ENCODE measurements around the gene SIGLEC1.
A peak's percentile ranks its signal among the peaks of the same experiment; 100 is the strongest.

The SIGLEC1 gene

DNA sequence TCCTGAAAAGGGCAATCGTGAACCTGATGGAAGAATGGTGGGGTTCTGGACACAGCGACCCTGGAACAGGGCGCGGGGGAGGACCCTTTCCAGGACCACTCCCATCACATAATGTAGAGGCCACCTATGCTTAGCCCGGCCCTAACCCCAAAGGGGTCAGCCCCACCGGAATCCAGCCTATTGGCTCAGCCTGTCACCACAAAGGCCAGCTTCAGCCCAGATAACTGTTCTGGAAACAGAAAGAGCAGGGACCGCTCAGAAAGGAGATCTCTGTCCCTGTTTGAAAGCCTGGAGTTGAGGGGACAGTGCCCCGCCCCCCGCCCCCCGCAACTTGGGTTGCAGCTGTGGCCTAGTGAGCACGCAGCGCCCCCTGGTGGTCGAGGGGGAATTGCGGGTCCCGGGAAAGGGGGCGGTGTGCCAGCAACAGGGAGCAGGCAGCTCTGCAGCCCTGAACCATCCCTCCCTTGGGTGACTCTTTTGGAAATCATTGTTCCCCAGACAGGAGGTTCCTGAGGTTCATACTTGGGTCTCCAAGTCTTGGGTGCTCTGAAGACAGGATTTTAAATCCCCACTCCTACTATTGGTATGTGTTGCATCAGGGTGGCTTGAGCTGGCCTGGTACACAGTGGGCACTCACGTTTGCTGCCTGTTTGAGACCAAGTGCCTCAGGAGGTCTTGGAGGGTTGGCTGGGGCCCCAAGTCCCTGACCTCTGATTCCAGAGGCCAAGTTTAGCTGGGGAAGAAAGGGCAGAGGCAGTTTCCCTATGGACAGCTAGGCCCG is 1.5 kb downstream of the SIGLEC1 start:
- WGBS (ENCODE audit: extremely low coverage, insufficient coverage, low lambda C conversion rate): no CpG with 5 or more reads among the region's 18 CpGs
- Histone ChIP-seq H3K56ac (ENCODE audit: low read length) (no peak overlapping the region), H3K27me3 (ENCODE audit: insufficient read depth, low read length, poor library complexity) (no peaks in the 10 kb centered on the region), H3K36me3 (ENCODE audit: control insufficient read depth, insufficient read depth, low read length) (no peaks in the 10 kb centered on the region), H3K4me1 (ENCODE audit: control insufficient read depth, low read depth, low read length) (no peaks in the 10 kb centered on the region), H3K79me2 (ENCODE audit: control insufficient read depth, insufficient read depth, low read length) (no peaks in the 10 kb centered on the region), H4K8ac (ENCODE audit: low read depth, low read length) (no peak overlapping the region), H2BK15ac (replicated peaks; ENCODE audit: low read depth) (no peak overlapping the region), H2AK5ac (ENCODE audit: low read length) (no peak overlapping the region), H3K9ac (ENCODE audit: low read length) (no peak overlapping the region), H2BK120ac (ENCODE audit: low read depth, low read length) (no peak overlapping the region), H3K4me2 (ENCODE audit: low read length) (no peak overlapping the region), H3K23ac (ENCODE audit: low read length) (no peak overlapping the region), H3K4me3 (ENCODE audit: low read length) (no peak overlapping the region), H3K79me1 (ENCODE audit: low read length) (no peaks in the 10 kb centered on the region), H2BK5ac (ENCODE audit: low read length) (no peak overlapping the region), H4K5ac (ENCODE audit: low read length) (no peak overlapping the region), H3K18ac (ENCODE audit: low read length) (no peak overlapping the region), H3K27ac (ENCODE audit: low read depth, low read length) (no peak overlapping the region), H3K4ac (ENCODE audit: low read depth, low read length) (no peak overlapping the region)
- DNase-seq: peak; percentile 47

DNA sequence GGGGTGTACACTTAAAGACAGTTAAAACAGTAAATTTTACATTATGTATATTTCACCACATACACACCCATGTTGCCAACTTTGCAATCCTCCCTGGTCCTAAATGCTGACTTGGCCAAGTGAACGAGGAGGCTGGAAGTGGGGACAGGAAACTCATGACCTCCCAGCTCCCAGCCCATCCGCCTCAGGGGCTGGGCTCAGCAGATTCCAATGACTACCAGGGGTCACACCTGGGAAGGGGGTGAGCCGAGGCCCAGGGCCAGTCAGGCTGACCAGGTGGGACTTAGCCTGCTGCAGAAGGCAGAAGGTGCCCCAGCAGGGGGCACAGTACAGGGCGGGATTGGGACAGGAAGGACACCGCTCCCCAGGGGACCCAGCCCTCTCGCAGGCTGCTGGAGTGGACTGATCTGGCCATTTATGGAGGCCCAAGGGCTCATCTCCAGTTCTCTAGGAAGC is 2.4 kb downstream of the SIGLEC1 start:
- no peak overlapping the region for H4K8ac ChIP-seq (ENCODE audit: low read depth, low read length)
- WGBS (ENCODE audit: extremely low coverage, insufficient coverage, low lambda C conversion rate): no CpG with 5 or more reads among the region's 6 CpGs
- H3K4ac ChIP-seq (ENCODE audit: low read depth, low read length): no peak overlapping the region
- H3K4me1 ChIP-seq (ENCODE audit: control insufficient read depth, low read depth, low read length): no peaks in the 10 kb centered on the region
- no peak overlapping the region for H3K56ac ChIP-seq (ENCODE audit: low read length)
- H2AK5ac ChIP-seq (ENCODE audit: low read length): no peak overlapping the region
- no peaks in the 10 kb centered on the region for H3K79me2 ChIP-seq (ENCODE audit: control insufficient read depth, insufficient read depth, low read length)
- no peak overlapping the region for H3K27ac ChIP-seq (ENCODE audit: low read depth, low read length)
- H3K27me3 ChIP-seq (ENCODE audit: insufficient read depth, low read length, poor library complexity): no peaks in the 10 kb centered on the region
- no peak overlapping the region for H3K23ac ChIP-seq (ENCODE audit: low read length)
- H4K5ac ChIP-seq (ENCODE audit: low read length): no peak overlapping the region
- no peaks in the 10 kb centered on the region for H3K36me3 ChIP-seq (ENCODE audit: control insufficient read depth, insufficient read depth, low read length)
- H3K4me2 ChIP-seq (ENCODE audit: low read length): no peak overlapping the region
- H3K4me3 ChIP-seq (ENCODE audit: low read length): no peak overlapping the region
- H3K18ac ChIP-seq (ENCODE audit: low read length): no peak overlapping the region
- no peak overlapping the region for H2BK5ac ChIP-seq (ENCODE audit: low read length)
- H2BK15ac ChIP-seq (replicated peaks; ENCODE audit: low read depth): no peak overlapping the region
- H3K9ac ChIP-seq (ENCODE audit: low read length): no peak overlapping the region
- no peak overlapping the region for H2BK120ac ChIP-seq (ENCODE audit: low read depth, low read length)
- no peaks in the 10 kb centered on the region for H3K79me1 ChIP-seq (ENCODE audit: low read length)
- no peak for DNase-seq

DNA sequence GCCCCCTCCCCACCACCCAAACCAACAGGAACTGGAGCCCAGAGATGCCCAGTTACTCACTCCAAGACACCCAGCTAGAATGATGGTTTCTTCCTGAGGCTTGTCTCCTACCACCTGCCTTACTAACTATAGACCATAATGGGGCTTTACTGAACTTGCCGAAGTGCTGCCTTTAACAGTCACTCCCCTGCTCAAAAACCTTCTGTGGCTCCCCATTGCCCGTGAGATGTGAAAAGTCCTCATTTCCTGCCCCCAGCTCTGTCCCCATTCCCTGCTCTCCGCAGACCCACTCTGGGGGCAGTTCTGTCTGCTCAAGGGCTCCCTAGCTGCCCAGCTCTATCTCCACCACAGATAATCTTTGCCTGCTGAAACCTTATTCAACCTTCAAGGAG is 4.9 kb downstream of the SIGLEC1 start:
- Histone ChIP-seq H3K79me2 (ENCODE audit: control insufficient read depth, insufficient read depth, low read length) (no peaks in the 10 kb centered on the region), H3K4ac (ENCODE audit: low read depth, low read length) (no peak overlapping the region), H2BK120ac (ENCODE audit: low read depth, low read length) (no peak overlapping the region), H3K56ac (ENCODE audit: low read length) (no peak overlapping the region), H2BK15ac (replicated peaks; ENCODE audit: low read depth) (no peak overlapping the region), H3K4me3 (ENCODE audit: low read length) (no peak overlapping the region), H2AK5ac (ENCODE audit: low read length) (no peak overlapping the region), H3K4me2 (ENCODE audit: low read length) (no peak overlapping the region), H3K4me1 (ENCODE audit: control insufficient read depth, low read depth, low read length) (no peaks in the 10 kb centered on the region), H3K9ac (ENCODE audit: low read length) (no peak overlapping the region), H3K27me3 (ENCODE audit: insufficient read depth, low read length, poor library complexity) (no peaks in the 10 kb centered on the region), H3K18ac (ENCODE audit: low read length) (no peak overlapping the region), H3K23ac (ENCODE audit: low read length) (no peak overlapping the region), H4K8ac (ENCODE audit: low read depth, low read length) (no peak overlapping the region), H3K27ac (ENCODE audit: low read depth, low read length) (no peak overlapping the region), H3K79me1 (ENCODE audit: low read length) (no peaks in the 10 kb centered on the region), H4K5ac (ENCODE audit: low read length) (no peak overlapping the region), H3K36me3 (ENCODE audit: control insufficient read depth, insufficient read depth, low read length) (no peaks in the 10 kb centered on the region), H2BK5ac (ENCODE audit: low read length) (no peak overlapping the region)
- WGBS (ENCODE audit: extremely low coverage, insufficient coverage, low lambda C conversion rate): no CpG with 5 or more reads among the region's 3 CpGs
- no peak for DNase-seq

DNA sequence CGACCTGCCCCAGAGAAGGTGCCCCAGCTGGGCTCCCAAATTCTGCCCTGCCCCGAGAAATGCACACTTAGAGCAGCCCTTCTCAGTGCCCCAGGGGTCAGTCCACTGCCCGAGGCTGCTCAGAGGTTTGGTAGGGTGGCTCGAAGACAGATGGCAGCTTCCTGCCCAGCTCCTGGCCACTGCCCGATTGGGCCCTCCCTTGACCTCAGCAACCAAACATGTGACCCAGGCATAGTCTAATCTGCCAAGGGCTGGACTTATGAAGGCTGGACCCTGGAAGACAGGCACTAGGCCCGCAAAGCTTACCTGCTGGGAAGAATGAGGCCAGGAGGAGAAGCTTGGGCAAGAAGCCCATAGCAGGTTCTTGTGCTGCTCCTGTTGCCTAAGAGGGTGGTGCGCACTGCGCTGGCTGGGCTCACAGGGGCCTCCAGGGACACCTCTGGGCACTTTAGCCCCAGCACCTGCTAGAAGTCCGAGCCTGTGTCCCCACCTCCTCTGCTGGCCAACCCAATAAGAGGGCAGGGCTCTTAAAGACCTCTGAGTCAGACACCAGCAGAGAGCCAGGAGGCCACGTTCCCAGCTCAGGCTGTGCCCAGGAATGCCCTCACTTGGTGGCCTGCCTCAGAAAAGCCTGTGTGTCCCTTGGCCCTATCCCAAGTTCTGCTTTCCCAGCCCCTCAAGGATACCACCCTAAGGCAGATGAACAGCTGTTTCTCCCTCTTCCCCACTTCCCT is 5.5 kb downstream of the SIGLEC1 start:
- H2BK120ac ChIP-seq (ENCODE audit: low read depth, low read length): no peak overlapping the region
- H3K4me3 ChIP-seq (ENCODE audit: low read length): no peak overlapping the region
- H2BK5ac ChIP-seq (ENCODE audit: low read length): no peak overlapping the region
- H3K4me1 ChIP-seq (ENCODE audit: control insufficient read depth, low read depth, low read length): no peaks in the 10 kb centered on the region
- H3K18ac ChIP-seq (ENCODE audit: low read length): no peak overlapping the region
- no peak overlapping the region for H2BK15ac ChIP-seq (replicated peaks; ENCODE audit: low read depth)
- no peak overlapping the region for H3K4ac ChIP-seq (ENCODE audit: low read depth, low read length)
- no peak overlapping the region for H4K8ac ChIP-seq (ENCODE audit: low read depth, low read length)
- no peaks in the 10 kb centered on the region for H3K79me2 ChIP-seq (ENCODE audit: control insufficient read depth, insufficient read depth, low read length)
- H3K27me3 ChIP-seq (ENCODE audit: insufficient read depth, low read length, poor library complexity): no peaks in the 10 kb centered on the region
- no peak overlapping the region for H4K5ac ChIP-seq (ENCODE audit: low read length)
- H3K4me2 ChIP-seq (ENCODE audit: low read length): no peak overlapping the region
- WGBS (ENCODE audit: extremely low coverage, insufficient coverage, low lambda C conversion rate): no CpG with 5 or more reads among the region's 10 CpGs
- H3K36me3 ChIP-seq (ENCODE audit: control insufficient read depth, insufficient read depth, low read length): no peaks in the 10 kb centered on the region
- no peak overlapping the region for H3K56ac ChIP-seq (ENCODE audit: low read length)
- DNase-seq: no peak
- no peak overlapping the region for H3K9ac ChIP-seq (ENCODE audit: low read length)
- H2AK5ac ChIP-seq (ENCODE audit: low read length): no peak overlapping the region
- no peak overlapping the region for H3K27ac ChIP-seq (ENCODE audit: low read depth, low read length)
- no peak overlapping the region for H3K23ac ChIP-seq (ENCODE audit: low read length)
- H3K79me1 ChIP-seq (ENCODE audit: low read length): no peaks in the 10 kb centered on the region

DNA sequence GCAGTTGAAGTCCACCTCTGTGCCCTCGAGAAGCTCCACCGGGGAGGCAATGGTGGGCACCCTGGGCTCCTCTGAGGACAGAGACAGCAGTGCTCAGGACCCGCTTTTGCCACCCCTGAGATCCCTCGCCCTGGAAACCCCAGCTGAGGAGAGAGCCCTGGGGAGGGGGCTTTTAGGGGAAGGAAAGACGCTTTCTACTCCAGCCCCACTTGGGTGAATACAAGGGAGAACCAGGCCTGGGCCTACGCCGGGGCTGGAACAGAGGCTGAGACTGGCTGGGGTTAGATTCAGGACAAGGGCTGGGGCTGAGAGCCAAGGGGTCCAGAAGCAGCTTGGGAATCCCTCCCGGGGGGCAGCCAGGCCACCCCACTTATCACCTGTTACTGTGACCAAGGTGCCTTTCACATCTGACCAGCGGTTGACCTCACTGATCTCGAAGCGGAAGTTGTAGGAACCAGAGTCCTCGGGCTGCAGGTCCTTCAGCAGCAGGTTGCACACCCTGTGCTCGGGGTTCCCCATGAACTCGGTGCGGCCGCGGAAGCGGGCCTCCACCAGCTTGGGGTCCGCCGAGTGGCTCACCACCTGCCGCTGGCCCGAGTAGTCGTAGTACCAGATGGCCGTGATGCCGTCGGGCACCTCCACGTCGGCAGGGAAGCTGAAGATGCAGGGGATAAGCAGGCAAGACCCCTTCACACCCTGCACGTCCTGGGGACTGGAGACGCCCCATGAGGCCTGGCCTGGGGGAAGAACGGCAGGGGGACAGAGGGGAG is 6.2 kb downstream of the SIGLEC1 start:
- WGBS (ENCODE audit: extremely low coverage, insufficient coverage, low lambda C conversion rate): no CpG with 5 or more reads among the region's 31 CpGs
- H3K27ac ChIP-seq (ENCODE audit: low read depth, low read length): no peak overlapping the region
- no peaks in the 10 kb centered on the region for H3K36me3 ChIP-seq (ENCODE audit: control insufficient read depth, insufficient read depth, low read length)

More for the DNA sequence above, 6.2 kb downstream of the SIGLEC1 start:
- Histone ChIP-seq H3K18ac (ENCODE audit: low read length) (no peak overlapping the region), H4K5ac (ENCODE audit: low read length) (no peak overlapping the region), H3K4ac (ENCODE audit: low read depth, low read length) (no peak overlapping the region), H2AK5ac (ENCODE audit: low read length) (no peak overlapping the region), H2BK15ac (replicated peaks; ENCODE audit: low read depth) (no peak overlapping the region), H3K56ac (ENCODE audit: low read length) (no peak overlapping the region), H3K27me3 (ENCODE audit: insufficient read depth, low read length, poor library complexity) (no peaks in the 10 kb centered on the region), H3K4me1 (ENCODE audit: control insufficient read depth, low read depth, low read length) (no peaks in the 10 kb centered on the region), H4K8ac (ENCODE audit: low read depth, low read length) (no peak overlapping the region), H3K79me1 (ENCODE audit: low read length) (no peaks in the 10 kb centered on the region), H3K79me2 (ENCODE audit: control insufficient read depth, insufficient read depth, low read length) (no peaks in the 10 kb centered on the region), H3K9ac (ENCODE audit: low read length) (no peak overlapping the region), H3K23ac (ENCODE audit: low read length) (no peak overlapping the region), H3K4me2 (ENCODE audit: low read length) (no peak overlapping the region), H3K4me3 (ENCODE audit: low read length) (no peak overlapping the region), H2BK120ac (ENCODE audit: low read depth, low read length) (no peak overlapping the region), H2BK5ac (ENCODE audit: low read length) (no peak overlapping the region)
- DNase-seq: no peak

Measured in mesendoderm (in vitro differentiated cells).